HepG2 (cell line): ENCODE results near the gene CHST4. TPM values are rescaled to one million over a fixed set of nuclear protein-coding genes. Genes with fewer than 3 reads are reported as not detected.

Experiments
- AHDC1 ChIP-seq: sonication (generic); formaldehyde crosslinking; IDR thresholded peaks from 2 replicates; pipeline ENCODE4 v1.5.1; 2020; ENCODE audit warnings: mild to moderate bottlenecking, missing genetic modification reagents, borderline replicate concordance
- ARNTL ChIP-seq: sonication (generic); formaldehyde crosslinking; IDR thresholded peaks from 2 replicates; pipeline ENCODE4 v1.4.0; 2020; ENCODE audit warnings: mild to moderate bottlenecking, missing genetic modification reagents
- ATF3 ChIP-seq: sonication (generic); formaldehyde crosslinking; IDR thresholded peaks from 2 replicates; pipeline ENCODE4 v1.4.0; 2020; ENCODE audit warnings: missing genetic modification reagents
- DZIP1 ChIP-seq: sonication (generic); formaldehyde crosslinking; IDR thresholded peaks from 2 replicates; pipeline ENCODE4 v1.5.0; 2020; ENCODE audit warnings: mild to moderate bottlenecking, missing genetic modification reagents
- IKZF1 ChIP-seq: fragments of 450-650 bp; IDR thresholded peaks from 2 replicates; pipeline ENCODE4 v1.7.1; 2016
- KAT7 ChIP-seq: IDR thresholded peaks from 2 replicates; pipeline ENCODE4 v1.6.1; 2018; ENCODE audit warnings: borderline replicate concordance, missing compliant biosample characterization
- MXD1 ChIP-seq: sonication (generic); formaldehyde crosslinking; IDR thresholded peaks from 2 replicates; pipeline ENCODE4 v1.4.0; 2020; ENCODE audit warnings: mild to moderate bottlenecking, missing genetic modification reagents
- NCOA5 ChIP-seq: sonication (generic); formaldehyde crosslinking; IDR thresholded peaks from 2 replicates; pipeline ENCODE4 v1.4.0; 2020; ENCODE audit warnings: missing genetic modification reagents
- NFKBIZ ChIP-seq: IDR thresholded peaks from 2 replicates; pipeline ENCODE4 v1.6.1; 2018; ENCODE audit warnings: missing genetic modification reagents, missing compliant biosample characterization
- PTBP1 ChIP-seq: fragments of 200-400 bp; formaldehyde crosslinking; IDR thresholded peaks from 2 replicates; pipeline ENCODE4 v1.6.1; 2018; ENCODE audit warnings: low read length, low read depth; ENCODE audit not compliant: poor library complexity, severe bottlenecking
- RFXANK ChIP-seq: IDR thresholded peaks from 2 replicates; pipeline ENCODE4 v1.6.1; 2016
- UBTF ChIP-seq: sonication (generic); formaldehyde crosslinking; IDR thresholded peaks from 2 replicates; pipeline ENCODE4 v1.4.0; 2020; ENCODE audit warnings: mild to moderate bottlenecking, missing genetic modification reagents
- ZBTB39 ChIP-seq: sonication (generic); formaldehyde crosslinking; IDR thresholded peaks from 2 replicates; pipeline ENCODE4 v1.5.0; 2020; ENCODE audit warnings: missing genetic modification reagents
- ZBTB42 ChIP-seq: sonication (generic); formaldehyde crosslinking; IDR thresholded peaks from 2 replicates; pipeline ENCODE4 v1.5.0; 2020; ENCODE audit warnings: mild to moderate bottlenecking, missing genetic modification reagents
- ZNF121 ChIP-seq: sonication (generic); formaldehyde crosslinking; IDR thresholded peaks from 2 replicates; pipeline ENCODE4 v1.5.0; 2020; ENCODE audit warnings: mild to moderate bottlenecking, missing genetic modification reagents
- polyA plus RNA-seq, 8 experiments: library from polyadenylated mRNA; depleted of rRNA in 3 of 8; stranded (reverse) in 7 of 8; unstranded in 1 of 8; fragments of >200 nt; fragmentation: Illumina TruSeq in 4 of 8; extraction: Trizol in 4 of 8; gene quantifications; 2 replicates each; pipeline versions ENCODE4 v1.2.1 to v1.2.3, GENCODE V29; 2011 to 2016; ENCODE audit warnings: low read depth in 4 of 8, missing spikeins in 1 of 8, mixed read lengths in 1 of 8; ENCODE audit not compliant: insufficient read depth in 1 of 8
- total RNA-seq, 5 experiments: library from RNA; depleted of rRNA; stranded (reverse); fragments of >200 nt; fragmentation: Illumina TruSeq; extraction: Trizol; gene quantifications; 2 replicates each; pipeline ENCODE4 v1.2.3, GENCODE V29; 2016; ENCODE audit warnings: low read depth in 1 of 5

CHST4 gene
- total and polyA plus RNA-seq, 2 of the 13 experiments (the other 11 are each of a cell fraction or from before 2014, with no cell fraction given): not detected

GRCh38 chr16:71572497-71573116, 46.4 kb downstream of the CHST4 start (continued):
- TF ChIP-seq NCOA5 (CRISPR knock-in tag) (no peak), NFKBIZ (no peak; the same call in 1 of the 2 replicates), UBTF (no peak), IKZF1 (no peak), DZIP1 (CRISPR knock-in tag) (no peak), KAT7 (CRISPR knock-in tag) (no peak), ATF3 (CRISPR knock-in tag) (no peak), ZNF121 (CRISPR knock-in tag) (no peak), ZBTB39 (no peak), ARNTL (CRISPR knock-in tag) (0 out of 2 replicates have a peak, but pooled peaks have one; percentile 57), MXD1 (CRISPR knock-in tag) (no peak), PTBP1 (no peak), ZBTB42 (CRISPR knock-in tag) (no peak), AHDC1 (CRISPR knock-in tag) (peak; percentile 43; the same call in 1 of the 2 replicates), RFXANK (CRISPR knock-in tag) (no peak)
